Measurements from ENCODE around the gene NOTCH2. TPM values are rescaled to one million over a fixed set of nuclear protein-coding genes. Genes with fewer than 3 reads are reported as not detected.

Gene NOTCH2
- total and polyA plus RNA-seq, 9 of the 15 experiments (the other 6 are each of a cell fraction or from before 2014, with no cell fraction given) = 0.04 to 1.2 (median 0.28) TPM; not detected in 1

GRCh38 chr1:119902775-119903442 is 166.6 kb downstream of the NOTCH2 start:
- no TSS peak for BruUV-seq (replicated peaks)
- H3K9me3 ChIP-seq (replicated peaks; ENCODE audit: control insufficient read depth, insufficient read depth, low read depth, low read length) = no peaks in the 10 kb centered on the region
- WGBS (ENCODE audit: insufficient coverage, low coverage, missing lambda C conversion rate) = 2% methylated on average over 4 of the region's 4 CpGs
- no peaks in the 10 kb centered on the region for H3K79me2 ChIP-seq (ENCODE audit: control insufficient read depth, insufficient read depth, low read length)
- no peak overlapping the region for H3K27ac ChIP-seq (ENCODE audit: extremely low read depth, low read depth, low read length)
- ChIA-PET CTCF (ENCODE audit: low intra/inter-chr PET ratio) (no interaction called here), POLR2A (no interaction called here)
- H3K4me2 ChIP-seq (ENCODE audit: insufficient read depth, low read length) = no peak overlapping the region
- H4K20me1 ChIP-seq (replicated peaks; ENCODE audit: control insufficient read depth, insufficient read depth, low read length) = no peaks in the 10 kb centered on the region
- ATAC-seq = no peak
- FAIRE-seq = no peak
- no peaks in the 10 kb centered on the region for H3K36me3 ChIP-seq (ENCODE audit: control insufficient read depth, insufficient read depth, low read length)
- H3K9me1 ChIP-seq (ENCODE audit: control insufficient read depth, insufficient read depth, low read length) = no peaks in the 10 kb centered on the region
- H3K27me3 ChIP-seq (ENCODE audit: control insufficient read depth in 2 of 2, insufficient read depth in 2 of 2, low read length in 2 of 2) = peaks cover 5 to 26% of the 10 kb centered on the region in 2 experiments
- no peaks in the 10 kb centered on the region for H3K4me1 ChIP-seq (replicated peaks in 1 of 2; ENCODE audit: control insufficient read depth in 2 of 2, insufficient read depth in 2 of 2, low read length in 2 of 2)
- in situ Hi-C loops (cut with MboI) (no loop called here), intact Hi-C loops (cut with micrococcal nuclease) (no loop called here)
- H2AFZ ChIP-seq (ENCODE audit: low read depth, low read length) = no peak overlapping the region
- no peak overlapping the region for H3K4me3 ChIP-seq
- no peak for DNase-seq (ENCODE audit: extremely low read depth in 1 of 4, low spot score in 3 of 4)
- H3K9ac ChIP-seq (ENCODE audit: insufficient read depth in 1 of 2, low read depth in 2 of 2, low read length in 2 of 2) = no peak overlapping the region
- no peak for TF ChIP-seq NFE2 (IDR thresholded peaks at IDR 0.05; ENCODE audit: low read depth)
- no peak for TF ChIP-seq ZNF121 (CRISPR knock-in tag; conservative IDR thresholded peaks at IDR 0.05)
- no peak for TF ChIP-seq SPI1 (IDR thresholded peaks at IDR 0.05; ENCODE audit: borderline replicate concordance, low read depth, low read length)
- TF ChIP-seq MTF1 (CRISPR knock-in tag; IDR thresholded peaks at IDR 0.05; ENCODE audit: borderline replicate concordance) = no peak
- no peak for TF ChIP-seq IRF2 (CRISPR knock-in tag; IDR thresholded peaks at IDR 0.05)
- TF ChIP-seq ATF6 (CRISPR knock-in tag; IDR thresholded peaks at IDR 0.05) = no peak
- TF ChIP-seq BDP1 (IDR thresholded peaks at IDR 0.05; ENCODE audit: insufficient read depth, insufficient read length) = no peak
- no peak for TF ChIP-seq SP2 (IDR thresholded peaks at IDR 0.05; ENCODE audit: extremely low read depth, low read depth, low read length, poor library complexity, severe bottlenecking)
- TF ChIP-seq ZNF696 (CRISPR knock-in tag; conservative IDR thresholded peaks at IDR 0.05) = no peak
- TF ChIP-seq ZBTB33 (CRISPR knock-in tag; IDR thresholded peaks at IDR 0.05) = no peak
- no peak for TF ChIP-seq SMARCE1 (IDR thresholded peaks at IDR 0.05)
- no peak for TF ChIP-seq ZNF707 (CRISPR knock-in tag; conservative IDR thresholded peaks at IDR 0.05)
- TF ChIP-seq ZNF449 (CRISPR knock-in tag; IDR thresholded peaks at IDR 0.05) = no peak
- no peak for TF ChIP-seq C11orf30 (IDR thresholded peaks at IDR 0.05; ENCODE audit: low read depth)
- no peak for TF ChIP-seq ZNF263 (CRISPR knock-in tag; IDR thresholded peaks at IDR 0.05; ENCODE audit: borderline replicate concordance)

All from K562 (cell line).